HG02938 (cell line): ENCODE data around the gene ZNF599.
"Not testable (repeated sequence)": the region's sequence is repeated elsewhere in the genome, so short reads cannot be mapped to it uniquely, and the experiment has no call there.

Experiments
- ATAC-seq: cut with Tn5 transposase; IDR thresholded peaks from one replicate; pipeline ENCODE4 v1.9.1; 2021; ENCODE audit warnings: mild to moderate bottlenecking, moderate library complexity; ENCODE audit not compliant: unreplicated experiment

The ZNF599 gene

GRCh38 chr19:34772697-34773554 is at the start of gene ZNF599:
Gene ZNF599 (minus strand): TSS chr19:34773215. CDS start chr19:34772841, 374 bp downstream.
- peak; percentile 97 for ATAC-seq

- ATAC-seq, result no peak
Measured at GRCh38 chr19:34818270-34818669, 45.3 kb upstream of the ZNF599 start.

GRCh38 chr19:34816708-34817107 is 43.7 kb upstream of the ZNF599 start:
- no peak for ATAC-seq

GRCh38 chr19:34808566-34808965 is 35.6 kb upstream of the ZNF599 start:
- ATAC-seq, result no peak

- ATAC-seq, result no peak
Measured at GRCh38 chr19:34806976-34807860, 34.2 kb upstream of the ZNF599 start.

GRCh38 chr19:34804115-34804514 is 31.1 kb upstream of the ZNF599 start:
- no peak for ATAC-seq

GRCh38 chr19:34796953-34797352 is 23.9 kb upstream of the ZNF599 start:
- not testable (repeated sequence) for ATAC-seq

GRCh38 chr19:34794066-34794960 is 21.3 kb upstream of the ZNF599 start:
- ATAC-seq, result no peak

GRCh38 chr19:34793565-34793964 is 20.6 kb upstream of the ZNF599 start:
- no peak for ATAC-seq

GRCh38 chr19:34788074-34788473 is 15.1 kb upstream of the ZNF599 start:
- ATAC-seq, result no peak

GRCh38 chr19:34787059-34787824 is 14.2 kb upstream of the ZNF599 start:
- no peak for ATAC-seq

- no peak for ATAC-seq
Measured at GRCh38 chr19:34786236-34786635, 13.2 kb upstream of the ZNF599 start.

- ATAC-seq, result no peak
Measured at GRCh38 chr19:34779652-34780051, 6.6 kb upstream of the ZNF599 start.

GRCh38 chr19:34778342-34778741 is 5.3 kb upstream of the ZNF599 start:
- no peak for ATAC-seq

GRCh38 chr19:34774857-34775256 is 1.8 kb upstream of the ZNF599 start:
- no peak for ATAC-seq

GRCh38 chr19:34773555-34773864 is 495 bp upstream of the ZNF599 start:
- ATAC-seq, result no peak

GRCh38 chr19:34767951-34768350 is 5.1 kb downstream of the ZNF599 start:
- no peak for ATAC-seq

GRCh38 chr19:34766386-34766785 is 6.6 kb downstream of the ZNF599 start:
- ATAC-seq, result no peak

GRCh38 chr19:34759218-34759917 is 13.6 kb downstream of the ZNF599 start:
- no peak for ATAC-seq

GRCh38 chr19:34757441-34757840 is 15.6 kb downstream of the ZNF599 start:
- no peak for ATAC-seq
